Measurements from ENCODE around the gene GPR82. TPM values are rescaled to one million over a fixed set of nuclear protein-coding genes. Genes with fewer than 3 reads are reported as not detected.

The GPR82 gene
- total RNA-seq, 1 experiment from 2014 or later = not detected

- no peaks in the 10 kb centered on the region for H3K27me3 Mint-ChIP-seq (ENCODE audit: insufficient read depth, unreplicated experiment)
- H3K36me3 Mint-ChIP-seq (ENCODE audit: insufficient read depth, unreplicated experiment) = peaks cover under 1% of the 10 kb centered on the region
- BruUV-seq (replicated peaks) = no TSS peak
- intact Hi-C loops (cut with micrococcal nuclease; ENCODE audit: unreplicated experiment) = no loop called here
- H3K4me1 Mint-ChIP-seq (ENCODE audit: low read depth, unreplicated experiment) = no peaks in the 10 kb centered on the region
- H3K27ac Mint-ChIP-seq (ENCODE audit: unreplicated experiment) = no peak overlapping the region
- H3K27me3 ChIP-seq (replicated peaks; ENCODE audit: control insufficient read depth, insufficient read depth, low read length) = no peaks in the 10 kb centered on the region
- ChIA-PET POLR2A (no interaction called here), CTCF (no interaction called here)
- H3K9me3 Mint-ChIP-seq (ENCODE audit: unreplicated experiment) = no peaks in the 10 kb centered on the region
- no peak for TF ChIP-seq CTCF (IDR thresholded peaks at IDR 0.05; ENCODE audit: insufficient read depth in 1 of 2, low read depth in 1 of 2, low read length in 1 of 2, severe bottlenecking in 1 of 2, unreplicated experiment in 1 of 2)
- no peak overlapping the region for H3K4me3 Mint-ChIP-seq (ENCODE audit: unreplicated experiment)
- no peaks in the 10 kb centered on the region for H3K36me3 ChIP-seq (ENCODE audit: control insufficient read depth, insufficient read depth, low read length)
- no peak overlapping the region for H3K4me3 ChIP-seq (ENCODE audit: low read depth, low read length)
- DNase-seq = no peak
- H3K9me3 ChIP-seq = no peaks in the 10 kb centered on the region
- H3K4me1 ChIP-seq = no peaks in the 10 kb centered on the region
Observed at GRCh38 chrX:41703574-41704029, 20.4 kb upstream of the GPR82 start.

- no peak overlapping the region for H3K4me3 Mint-ChIP-seq (ENCODE audit: unreplicated experiment)
- no TSS peak for BruUV-seq (replicated peaks)
- H3K36me3 Mint-ChIP-seq (ENCODE audit: insufficient read depth, unreplicated experiment) = no peaks in the 10 kb centered on the region
- Histone ChIP-seq H3K4me1 (no peaks in the 10 kb centered on the region), H3K4me3 (ENCODE audit: low read depth, low read length) (no peak overlapping the region), H3K9me3 (no peaks in the 10 kb centered on the region), H3K27me3 (replicated peaks; ENCODE audit: control insufficient read depth, insufficient read depth, low read length) (no peaks in the 10 kb centered on the region), H3K36me3 (ENCODE audit: control insufficient read depth, insufficient read depth, low read length) (no peaks in the 10 kb centered on the region)
- no peak for TF ChIP-seq CTCF (IDR thresholded peaks at IDR 0.05; ENCODE audit: insufficient read depth in 1 of 2, low read depth in 1 of 2, low read length in 1 of 2, severe bottlenecking in 1 of 2, unreplicated experiment in 1 of 2)
- CTCF ChIA-PET = no interaction called here
- intact Hi-C loops (cut with micrococcal nuclease; ENCODE audit: unreplicated experiment) = no loop called here
- H3K27ac Mint-ChIP-seq (ENCODE audit: unreplicated experiment) = no peak overlapping the region
- no peaks in the 10 kb centered on the region for H3K9me3 Mint-ChIP-seq (ENCODE audit: unreplicated experiment)
- POLR2A ChIA-PET = no interaction called here
- no peaks in the 10 kb centered on the region for H3K27me3 Mint-ChIP-seq (ENCODE audit: insufficient read depth, unreplicated experiment)
- no peak for DNase-seq
- H3K4me1 Mint-ChIP-seq (ENCODE audit: low read depth, unreplicated experiment) = no peaks in the 10 kb centered on the region
Observed at GRCh38 chrX:41705042-41705441, 18.9 kb upstream of the GPR82 start.

GRCh38 chrX:41705680-41706374, 18.2 kb upstream of the GPR82 start:
- no peak for TF ChIP-seq CTCF (IDR thresholded peaks at IDR 0.05; ENCODE audit: insufficient read depth in 1 of 2, low read depth in 1 of 2, low read length in 1 of 2, severe bottlenecking in 1 of 2, unreplicated experiment in 1 of 2)
- Histone ChIP-seq H3K4me1 (no peaks in the 10 kb centered on the region), H3K4me3 (ENCODE audit: low read depth, low read length) (no peak overlapping the region), H3K27me3 (replicated peaks; ENCODE audit: control insufficient read depth, insufficient read depth, low read length) (no peaks in the 10 kb centered on the region), H3K9me3 (no peaks in the 10 kb centered on the region), H3K36me3 (ENCODE audit: control insufficient read depth, insufficient read depth, low read length) (no peaks in the 10 kb centered on the region)
- intact Hi-C loops (cut with micrococcal nuclease; ENCODE audit: unreplicated experiment) = no loop called here
- Mint-ChIP-seq H3K36me3 (ENCODE audit: insufficient read depth, unreplicated experiment) (no peaks in the 10 kb centered on the region), H3K4me1 (ENCODE audit: low read depth, unreplicated experiment) (no peaks in the 10 kb centered on the region), H3K27me3 (ENCODE audit: insufficient read depth, unreplicated experiment) (no peaks in the 10 kb centered on the region), H3K4me3 (ENCODE audit: unreplicated experiment) (no peak overlapping the region), H3K27ac (ENCODE audit: unreplicated experiment) (no peak overlapping the region), H3K9me3 (ENCODE audit: unreplicated experiment) (no peaks in the 10 kb centered on the region)
- no TSS peak for BruUV-seq (replicated peaks)
- CTCF ChIA-PET = no interaction called here
- DNase-seq = no peak
- POLR2A ChIA-PET = no interaction called here

All from Caco-2 (cell line).